NCI-H187 (cell line): ENCODE results near the gene BOD1.

Experiments
- DNase-seq, 2 experiments: peaks; one replicate each; lab custom pipeline; 2025; lab: John Stamatoyannopoulos, UW

Gene BOD1

GRCh38 chr5:173616577-173617118, at the start of gene BOD1:
BOD1 (minus strand) TSS chr5:173616650; CDS start chr5:173616436, 214 bp downstream.
- peak; percentile 87 to 96 for DNase-seq

- DNase-seq, result no peak
These were observed 48.9 kb upstream of the BOD1 start for GRCh38 chr5:173665326-173665725.

GRCh38 chr5:173664154-173664526, 47.7 kb upstream of the BOD1 start:
- no peak for DNase-seq

- no peak for DNase-seq
These were observed 47.1 kb upstream of the BOD1 start for GRCh38 chr5:173663352-173664153.

DNA sequence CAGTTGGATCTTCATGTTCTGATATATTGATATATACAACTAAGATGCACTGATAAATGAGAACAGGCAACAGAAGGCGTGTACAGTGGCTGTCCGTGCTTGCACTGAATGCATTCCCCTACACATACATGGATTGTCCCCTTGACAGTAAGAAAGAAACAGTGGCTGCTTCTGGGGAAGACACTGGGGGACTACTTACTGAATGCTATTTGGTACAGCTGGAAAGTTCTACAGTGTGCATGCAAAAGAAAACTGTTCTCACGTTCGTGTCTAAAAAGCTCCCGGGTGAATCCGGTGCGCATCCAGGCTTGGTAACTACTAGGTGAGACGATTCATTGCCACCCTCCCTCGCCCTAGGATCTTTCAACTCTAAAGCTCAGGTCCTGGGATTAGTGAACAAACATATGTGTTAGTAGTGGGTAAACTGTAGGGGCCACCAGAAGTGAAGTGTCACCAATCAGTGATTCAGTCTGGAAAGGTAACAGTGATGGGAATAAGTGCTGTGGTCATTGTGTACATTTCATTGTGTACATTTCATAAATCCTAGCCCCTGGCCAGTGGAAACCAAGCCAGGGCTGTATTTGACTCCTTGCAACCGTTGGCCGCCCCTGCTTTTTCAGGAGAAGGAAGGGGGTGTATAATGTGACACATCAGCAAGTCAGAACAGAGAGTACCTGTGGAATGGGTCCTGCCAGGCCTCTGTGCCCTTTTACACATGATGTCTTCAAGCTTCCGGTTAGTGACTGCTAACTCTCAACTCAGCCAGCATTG, 46.3 kb upstream of the BOD1 start:
- DNase-seq, result no peak

DNA sequence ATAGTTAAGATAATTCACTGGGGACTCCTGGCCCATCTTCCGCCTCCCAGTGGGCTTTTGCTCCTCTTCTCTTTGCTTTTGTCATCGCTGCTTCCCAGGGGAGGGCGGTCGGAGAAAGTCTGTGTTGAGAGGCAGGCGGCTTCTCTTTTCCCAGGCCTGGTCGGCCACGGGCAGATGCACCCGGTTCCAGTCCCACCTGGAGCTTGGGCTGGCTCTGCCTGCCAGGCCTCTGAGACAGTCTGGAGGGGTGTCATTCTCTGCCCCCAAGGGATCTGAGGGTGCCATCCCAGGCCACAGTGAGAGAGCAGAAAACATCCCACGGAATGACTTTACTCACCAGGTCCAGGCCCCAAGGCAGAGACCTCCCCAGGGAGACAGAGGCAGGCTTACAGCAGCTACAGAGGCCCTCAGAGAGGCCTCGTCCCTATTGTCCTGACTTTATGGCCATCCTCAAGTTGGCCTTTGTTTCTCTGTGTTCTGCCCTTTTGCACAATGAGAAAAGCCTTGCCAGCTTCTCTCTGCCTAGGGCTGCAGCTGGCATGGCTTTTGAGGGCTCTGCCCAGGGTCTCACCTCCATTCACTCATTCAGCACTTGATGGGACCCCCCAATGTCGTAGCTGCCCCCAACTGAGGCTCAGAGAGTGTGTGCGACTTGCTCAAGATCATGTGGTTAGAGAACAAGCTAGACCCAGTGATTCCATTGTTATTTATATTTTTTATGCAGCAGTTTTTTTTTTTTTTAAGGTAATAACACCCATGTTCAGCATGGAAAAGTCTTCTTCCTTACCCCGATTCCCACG, 44.2 kb upstream of the BOD1 start:
- DNase-seq, result no peak

DNA sequence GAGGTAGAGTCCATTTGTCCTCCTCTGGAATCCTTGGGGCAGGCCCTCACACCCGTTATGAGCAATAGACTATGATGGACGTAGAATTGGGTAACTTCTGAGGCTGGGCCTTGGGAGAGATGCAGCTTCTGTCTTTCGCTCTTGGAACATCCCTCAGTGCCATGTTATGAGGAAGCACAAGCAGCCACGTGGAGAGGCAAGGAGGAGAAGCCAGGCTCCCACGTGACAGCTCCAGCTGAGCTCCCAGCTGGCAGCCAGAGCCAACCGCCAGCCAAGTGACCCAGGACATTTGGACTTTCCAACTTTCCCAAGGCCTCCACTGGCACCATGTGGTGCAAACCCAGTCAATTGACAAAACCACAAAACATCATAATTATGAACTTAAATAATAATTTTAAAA, 43.0 kb upstream of the BOD1 start:
- no peak for DNase-seq

DNA sequence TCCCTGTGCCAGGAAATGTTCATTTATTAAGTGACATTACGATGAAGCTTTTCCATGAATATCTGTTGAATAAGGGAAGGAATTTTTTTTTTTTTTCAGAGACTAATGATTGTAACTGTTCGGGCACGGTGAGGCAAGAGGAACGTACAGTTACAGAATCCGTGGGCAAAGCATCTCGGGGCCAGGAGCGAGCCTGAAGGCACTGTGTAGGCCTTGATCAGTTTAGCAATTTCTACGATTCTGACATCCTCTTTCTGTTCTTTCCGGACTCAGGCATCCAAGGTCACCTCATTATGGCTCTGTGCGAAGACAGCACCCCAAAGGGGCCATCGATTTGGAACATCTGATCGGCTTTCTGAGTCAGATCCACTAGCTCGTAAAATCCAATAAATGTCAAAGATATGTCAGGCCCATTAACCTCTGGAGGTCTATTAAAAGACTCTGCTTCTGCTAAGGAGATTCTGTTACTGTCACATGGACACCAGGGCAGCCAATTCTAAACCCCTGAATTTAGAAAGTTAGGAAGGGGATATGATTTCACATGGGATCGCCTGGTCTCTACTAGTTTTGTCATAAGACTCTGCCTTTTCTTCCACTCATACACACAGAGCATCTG, 41.4 kb upstream of the BOD1 start:
- no peak for DNase-seq

DNA sequence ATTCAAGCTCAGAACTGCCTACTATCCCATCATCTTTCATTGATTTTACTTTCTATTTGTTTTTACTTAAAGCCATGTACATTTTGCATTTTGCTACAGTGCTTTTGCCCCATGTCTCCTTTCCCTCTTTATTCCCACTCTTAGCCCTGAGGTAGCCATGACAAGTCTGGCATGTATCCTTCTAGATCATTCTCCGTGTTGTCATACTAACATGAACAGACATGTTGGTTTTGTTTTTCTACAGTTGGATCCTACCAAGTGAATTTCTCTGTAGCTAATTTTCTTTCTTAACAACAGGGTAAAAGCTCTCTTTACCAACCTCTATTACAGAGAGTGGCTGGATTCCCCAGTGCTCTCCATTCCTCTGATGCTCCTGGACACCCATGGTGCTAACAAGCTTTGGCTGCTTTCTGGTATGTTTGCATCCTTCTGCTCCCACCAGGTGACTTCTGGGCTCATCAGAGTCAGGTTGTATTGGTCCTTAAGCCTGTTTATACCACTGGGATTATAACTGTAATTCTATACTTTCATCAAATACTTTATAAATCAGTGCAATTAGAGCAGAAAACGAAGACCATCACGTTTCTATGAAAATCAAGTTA, 38.8 kb upstream of the BOD1 start:
- DNase-seq, result no peak

- DNase-seq, result no peak
These were observed 37.5 kb upstream of the BOD1 start for GRCh38 chr5:173653822-173654523.

GRCh38 chr5:173648308-173648866, 31.9 kb upstream of the BOD1 start:
- no peak for DNase-seq

DNA sequence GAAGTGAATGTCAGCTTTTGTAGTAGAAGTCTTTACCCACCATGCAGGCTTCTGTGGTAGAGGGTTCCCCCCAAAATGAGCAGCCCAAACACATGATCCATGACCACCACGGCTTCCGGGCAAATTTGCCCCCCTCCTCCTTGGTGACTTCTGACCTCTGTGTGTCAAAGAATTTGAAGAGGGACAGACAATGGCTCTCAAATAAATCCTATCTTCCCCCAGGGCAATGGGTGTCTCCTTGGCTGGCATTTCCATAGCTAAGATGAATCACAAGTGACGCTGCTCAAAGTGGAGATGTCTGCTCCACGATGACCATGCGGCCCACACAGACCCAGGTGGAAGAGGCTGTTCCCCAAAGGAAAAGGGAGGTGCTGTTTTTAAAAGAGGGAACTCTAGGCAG, 30.2 kb upstream of the BOD1 start:
- no peak for DNase-seq

GRCh38 chr5:173645890-173646574, 29.6 kb upstream of the BOD1 start:
- DNase-seq, result no peak

GRCh38 chr5:173645437-173645807, 29.0 kb upstream of the BOD1 start:
- no peak for DNase-seq

DNA sequence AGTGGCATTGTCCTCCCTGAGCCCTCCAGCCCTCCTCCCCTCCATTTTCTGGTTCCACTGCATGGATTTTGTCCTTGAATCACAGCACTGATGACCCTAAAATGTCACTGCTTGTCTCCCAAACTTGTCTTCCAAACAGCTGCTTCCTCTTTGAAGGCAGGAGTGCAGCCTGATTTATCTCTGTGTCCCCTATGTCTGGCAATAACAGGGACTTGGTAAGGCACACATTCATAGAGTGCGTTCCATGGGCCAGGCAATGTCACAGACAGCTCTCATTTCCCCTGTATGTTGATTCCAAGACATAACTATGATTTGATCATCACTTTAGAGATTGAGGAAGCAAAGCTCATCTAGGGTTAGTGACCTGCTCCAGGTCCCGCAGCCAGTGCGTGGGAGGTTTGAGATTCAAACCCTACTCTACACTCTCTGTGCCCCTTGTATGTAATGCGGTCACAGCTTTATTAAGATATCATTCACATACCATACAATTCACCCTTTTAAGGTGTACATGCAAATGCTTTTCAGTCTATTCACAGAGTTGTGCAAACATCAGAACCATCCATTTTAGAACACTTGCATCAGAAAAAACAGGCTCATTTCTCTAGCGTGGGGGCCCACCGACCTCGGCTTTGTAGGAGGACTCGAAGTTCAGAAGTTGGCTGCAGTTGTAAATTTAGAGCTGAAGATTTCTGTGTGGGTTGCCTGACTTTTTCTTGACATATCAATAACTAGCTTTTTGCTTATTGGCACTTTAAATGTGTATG, 28.4 kb upstream of the BOD1 start:
- no peak for DNase-seq

GRCh38 chr5:173643964-173644363, 27.5 kb upstream of the BOD1 start:
- DNase-seq, result no peak

DNA sequence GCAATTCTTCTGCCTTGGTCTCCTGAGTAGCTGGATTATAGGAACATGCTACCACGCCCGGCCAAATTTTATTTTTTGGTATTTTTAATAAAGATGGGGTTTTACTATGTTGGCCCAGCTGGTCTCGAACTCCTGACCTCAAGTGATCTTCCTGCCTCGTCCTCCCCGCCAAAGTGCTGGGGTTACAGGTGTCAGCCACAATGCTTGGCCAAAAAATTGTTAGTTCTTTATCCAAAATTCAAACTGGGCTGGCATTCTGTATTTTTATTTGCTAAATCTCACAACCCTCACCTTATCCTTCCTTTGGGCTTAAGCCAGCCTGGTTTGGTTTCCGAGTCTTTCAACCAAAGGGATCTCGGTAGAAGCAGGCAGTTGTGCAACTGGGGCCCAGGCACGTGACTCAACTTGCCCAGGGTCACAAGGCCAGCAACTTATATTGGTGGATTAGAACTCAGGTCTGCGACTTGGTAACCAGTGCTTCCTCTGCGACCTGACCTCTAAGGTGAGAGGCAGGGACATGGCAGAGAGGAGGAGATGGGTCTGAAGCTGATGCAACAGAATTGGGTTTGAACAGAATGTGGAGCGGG, 26.5 kb upstream of the BOD1 start:
- DNase-seq, result no peak

GRCh38 chr5:173642191-173642816, 25.9 kb upstream of the BOD1 start:
- no peak for DNase-seq
